GM18909 (cell line): ENCODE data around the gene MRPL33.
"Not testable (repeated sequence)": the region's sequence is repeated elsewhere in the genome, so short reads cannot be mapped to it uniquely, and the experiment has no call there.

Experiments
- ATAC-seq: cut with Tn5 transposase; IDR thresholded peaks from one replicate; pipeline ENCODE4 v1.9.1; 2021; ENCODE audit warnings: mild to moderate bottlenecking; ENCODE audit not compliant: unreplicated experiment, poor library complexity

MRPL33 gene

DNA sequence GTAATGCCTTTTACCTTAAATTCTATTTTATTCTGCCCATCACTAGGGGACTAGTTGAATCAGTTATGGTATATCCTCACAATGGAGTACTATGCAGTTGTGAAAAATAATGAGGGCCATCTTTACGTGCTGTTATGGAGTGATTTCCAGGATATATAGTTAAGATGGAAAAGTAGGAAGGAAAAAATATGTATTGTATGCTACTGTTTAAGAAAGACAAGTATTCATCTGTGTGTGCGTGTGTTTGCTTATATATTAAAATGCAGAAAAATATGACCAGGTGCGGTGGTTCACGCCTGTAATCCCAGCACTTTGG is 32.5 kb upstream of the MRPL33 start:
- no peak for ATAC-seq

GRCh38 chr2:27741673-27742072 is 29.8 kb upstream of the MRPL33 start:
- ATAC-seq, result no peak

DNA sequence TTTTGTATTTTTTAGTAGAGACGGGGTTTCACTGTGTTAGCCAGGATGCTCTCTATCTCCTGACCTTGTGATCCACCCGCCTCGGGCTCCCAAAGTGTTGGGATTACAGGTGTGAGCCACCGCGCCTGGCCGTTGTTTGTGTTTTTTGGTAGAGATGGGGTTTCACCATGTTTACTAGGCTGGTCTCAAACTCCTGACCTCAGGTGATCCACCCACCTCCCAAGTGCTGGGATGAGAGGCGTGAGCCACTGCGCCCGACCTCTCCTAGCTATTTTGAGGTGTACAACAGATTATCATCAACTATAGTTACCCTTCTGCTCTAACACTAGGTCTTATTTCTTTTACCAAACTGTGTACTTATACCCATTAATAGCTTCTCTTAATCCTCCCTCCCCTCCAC is 28.9 kb upstream of the MRPL33 start:
- ATAC-seq, result no peak

GRCh38 chr2:27745494-27745893 is 26.0 kb upstream of the MRPL33 start:
- ATAC-seq, result not testable (repeated sequence)

DNA sequence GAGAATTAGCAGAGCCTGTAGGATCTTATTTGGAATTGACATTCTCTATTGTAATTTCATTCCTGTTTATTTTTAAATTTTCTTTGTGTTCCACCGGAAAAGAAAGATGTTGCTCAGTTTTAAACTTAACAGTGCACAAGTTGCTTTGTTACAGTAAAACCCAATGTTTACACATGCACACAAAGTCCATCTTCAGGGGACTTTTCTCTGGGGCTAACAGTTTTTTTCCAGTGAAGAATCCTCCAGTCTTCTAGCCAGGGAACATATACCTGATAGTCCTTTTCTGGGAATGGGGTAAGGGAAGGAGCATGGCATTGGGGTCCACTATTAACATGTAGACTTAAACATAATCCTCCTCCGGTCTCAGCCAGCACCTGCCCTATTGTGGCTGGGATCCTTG is 25.2 kb upstream of the MRPL33 start:
- ATAC-seq, result no peak

DNA sequence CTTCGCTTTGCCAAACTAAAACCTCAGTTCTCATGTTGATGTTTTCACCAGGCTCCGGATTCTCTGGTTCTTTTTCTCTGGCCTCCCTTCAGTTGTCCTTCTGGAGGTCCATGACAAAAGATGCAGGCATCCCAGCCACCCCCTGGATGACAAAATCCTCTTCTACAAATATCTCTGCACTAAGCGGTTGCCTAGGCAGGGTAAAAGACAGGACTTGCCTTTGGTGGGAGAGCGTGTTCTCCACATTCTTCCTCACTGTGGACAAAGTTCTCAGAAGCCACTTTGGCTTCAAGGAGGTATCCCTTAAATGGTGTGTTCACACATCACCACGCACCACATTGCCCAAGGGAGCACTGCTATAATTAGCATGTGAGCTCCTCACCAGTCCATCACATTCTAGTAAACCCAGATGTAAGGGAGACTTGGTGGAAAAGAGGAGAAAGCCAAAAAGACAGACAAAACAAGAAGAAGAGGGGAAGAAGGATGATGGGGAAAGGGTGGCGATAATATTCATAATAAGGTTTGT is 23.6 kb upstream of the MRPL33 start:
- ATAC-seq, result no peak

DNA sequence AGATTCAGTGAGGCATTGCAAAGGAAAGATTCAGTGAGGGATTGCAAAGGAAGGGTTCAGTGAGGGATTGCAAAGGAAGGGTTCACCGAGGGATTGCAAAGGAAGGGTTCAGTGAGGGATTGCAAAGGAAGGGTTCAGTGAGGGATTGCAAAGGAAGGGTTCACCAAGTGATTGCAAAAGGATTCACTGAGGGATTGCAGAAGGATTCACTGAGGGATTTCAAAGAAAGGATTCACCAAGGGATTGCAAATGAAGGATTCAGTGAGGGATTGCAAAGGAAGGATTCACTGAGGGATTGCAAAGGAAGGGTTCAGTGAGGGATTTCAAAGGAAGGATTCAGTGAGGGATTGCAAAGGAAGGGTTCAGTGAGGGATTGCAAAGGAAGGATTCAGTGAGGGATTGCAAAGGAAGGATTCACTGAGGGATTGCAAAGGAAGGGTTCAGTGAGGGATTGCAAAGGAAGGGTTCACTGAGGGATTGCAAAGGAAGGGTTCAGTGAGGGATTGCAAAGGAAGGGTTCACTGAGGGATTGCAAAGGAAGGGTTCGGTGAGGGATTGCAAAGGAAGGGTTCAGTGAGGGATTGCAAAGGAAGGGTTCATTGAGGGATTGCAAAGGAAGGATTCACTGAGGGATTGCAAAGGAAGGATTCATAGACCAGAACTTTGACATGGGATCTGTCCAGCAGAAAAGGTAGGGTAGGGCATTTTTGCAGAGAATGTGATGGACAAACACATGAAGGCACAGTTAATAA is 22.5 kb upstream of the MRPL33 start:
- not testable (repeated sequence) for ATAC-seq

DNA sequence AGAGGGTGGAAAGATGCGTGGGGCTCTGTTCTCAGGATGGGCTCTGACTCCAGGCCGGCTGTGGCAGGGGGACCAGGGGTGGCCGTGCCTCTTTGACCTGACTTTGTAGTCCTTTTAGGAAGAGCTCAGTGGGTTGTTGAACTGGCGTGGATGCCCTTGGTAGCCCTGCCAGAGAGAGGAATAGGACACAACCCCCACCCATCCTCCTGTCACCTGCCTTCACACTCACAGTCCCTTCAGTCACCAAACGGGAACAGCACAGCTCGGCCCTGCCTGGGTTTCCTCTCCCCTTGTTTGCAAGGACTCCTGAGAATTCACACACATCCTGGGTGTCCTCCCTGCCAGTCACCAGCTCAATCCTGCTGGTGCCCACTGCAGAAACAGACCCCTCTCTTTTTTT is 20.1 kb upstream of the MRPL33 start:
- no peak for ATAC-seq

DNA sequence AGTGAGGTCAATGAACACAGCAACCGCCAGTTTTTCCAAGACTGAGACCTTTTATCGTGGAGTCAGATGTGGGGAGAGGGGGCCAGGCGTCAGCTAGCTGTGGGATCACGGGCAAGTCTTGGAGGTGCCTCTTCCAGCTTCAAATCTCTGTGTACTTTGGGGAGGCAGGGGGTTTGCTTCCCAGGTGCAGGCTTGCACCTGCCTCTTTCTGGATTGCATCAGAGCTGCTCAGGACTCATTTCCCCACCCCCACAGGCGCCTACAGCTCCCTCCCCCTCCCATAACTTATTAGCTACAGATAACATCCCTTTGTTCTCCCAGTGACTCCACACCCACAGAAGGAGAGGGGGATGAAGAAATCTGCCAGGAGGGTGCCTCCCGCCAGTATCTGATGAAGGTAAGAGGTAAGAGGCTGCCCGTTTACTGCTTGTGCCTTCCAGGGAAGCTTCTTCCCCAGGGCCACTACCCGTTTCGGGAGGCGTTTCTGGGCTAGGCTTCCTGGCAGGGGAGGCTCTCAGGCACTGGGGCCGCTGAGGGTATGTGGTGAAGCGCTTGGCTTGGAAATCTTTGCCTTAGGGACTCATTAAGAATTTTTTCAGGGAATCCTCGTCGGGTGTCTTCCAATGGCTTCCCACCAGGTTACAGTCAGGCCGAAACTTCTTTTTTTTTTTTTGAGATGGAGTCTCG is 18.8 kb upstream of the MRPL33 start:
- ATAC-seq, result no peak

- no peak for ATAC-seq
Observed at GRCh38 chr2:27754138-27754588, 17.4 kb upstream of the MRPL33 start.

GRCh38 chr2:27754831-27755230 is 16.7 kb upstream of the MRPL33 start:
- ATAC-seq, result no peak

- no peak for ATAC-seq
Observed at GRCh38 chr2:27756091-27756490, 15.4 kb upstream of the MRPL33 start.

GRCh38 chr2:27756544-27757498 is 14.7 kb upstream of the MRPL33 start:
- no peak for ATAC-seq

GRCh38 chr2:27762951-27763906 is 8.3 kb upstream of the MRPL33 start:
- ATAC-seq, result no peak

GRCh38 chr2:27763907-27764267 is 7.6 kb upstream of the MRPL33 start:
- ATAC-seq, result no peak

DNA sequence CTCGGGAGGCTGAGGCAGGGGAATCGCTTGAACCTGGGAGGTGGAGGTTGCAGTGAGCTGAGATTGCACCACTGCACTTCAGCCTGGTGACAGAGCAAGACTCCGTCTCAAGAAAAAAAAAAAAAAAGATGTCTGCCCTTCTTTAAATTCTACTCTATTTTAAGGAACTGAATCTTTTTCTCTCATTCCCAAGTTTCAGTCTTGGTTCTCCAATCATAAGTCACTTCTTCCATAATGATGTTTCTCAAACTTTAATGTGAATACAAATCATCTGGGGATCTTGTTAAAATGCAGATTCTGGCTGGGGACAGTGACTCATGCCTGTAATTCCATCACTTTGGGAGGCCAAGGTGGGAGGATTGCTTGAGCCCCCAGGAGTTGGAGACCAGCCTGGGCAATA is 7.0 kb upstream of the MRPL33 start:
- ATAC-seq, result not testable (repeated sequence)

- ATAC-seq, result no peak
Observed at GRCh38 chr2:27765621-27766286, 5.8 kb upstream of the MRPL33 start.

DNA sequence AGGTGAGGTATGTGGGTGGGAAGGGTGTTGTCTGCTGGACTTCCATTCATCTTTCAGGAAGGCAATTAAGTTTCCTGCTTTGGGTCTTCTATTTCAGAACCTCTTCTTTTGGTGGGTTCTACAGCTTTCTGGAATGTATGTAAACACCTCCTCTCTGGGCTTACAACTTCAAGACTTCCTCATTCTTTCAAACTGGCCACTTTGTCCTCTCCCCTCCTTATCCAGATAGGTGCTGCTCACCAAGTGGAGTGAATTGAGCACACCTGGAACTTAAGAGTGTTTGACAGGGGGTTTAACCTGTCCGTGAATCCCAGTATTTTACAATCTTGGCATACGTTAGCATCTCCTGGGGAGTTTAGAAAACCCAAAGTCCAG is 5.2 kb upstream of the MRPL33 start:
- ATAC-seq, result no peak

- ATAC-seq, result peak; percentile 26
Observed at GRCh38 chr2:27771202-27771547, 344 bp upstream of the MRPL33 start.
